Naive thymus-derived CD4-positive, alpha-beta T cell (primary cell): Measurements from ENCODE around the gene TRIM5. TPM values are rescaled to one million over a fixed set of nuclear protein-coding genes. Genes with fewer than 3 reads are reported as not detected.
A peak's percentile ranks its signal among the peaks of the same experiment; 100 is the strongest.
"Not testable (repeated sequence)": the region's sequence is repeated elsewhere in the genome, so short reads cannot be mapped to it uniquely, and the experiment has no call there.

Source experiments
- ATAC-seq: fragments of 150-1000 bp; cut with Tn5 transposase; 2 replicates; pipeline ENCODE4 v1.10.0; 2021; ENCODE audit warnings: mild to moderate bottlenecking, moderate library complexity
- CTCF ChIA-PET: fragments of 350-600 bp; sonication (Branson Sonifier 250); formaldehyde crosslinking; loops from one replicate; lab custom pipeline; 2021; ENCODE audit warnings: antibody characterized with exemption; lab: Charles Lee
- POLR2A ChIA-PET: fragments of 350-600 bp; sonication (Branson Sonifier 250); formaldehyde crosslinking; loops from one replicate; lab custom pipeline; 2021; ENCODE audit warnings: antibody characterized with exemption, inconsistent platforms; lab: Charles Lee
- DNase-seq, 9 donors: peaks; one replicate each; pipeline versions ENCODE4 v3.0.0 to v3.0.0-alpha.2; 2020 to 2022; ENCODE audit warnings: mixed read lengths in 1 of 9
- H3K27ac ChIP-seq: one replicate; pipeline ENCODE4 v1.7.0; 2013; ENCODE audit warnings: mild to moderate bottlenecking, low read depth, low read length, moderate library complexity
- H3K27me3 ChIP-seq, 2 donors: one replicate each; pipeline ENCODE4 v1.7.0; 2013; ENCODE audit warnings: low read length in 2 of 2, mild to moderate bottlenecking in 2 of 2, moderate library complexity in 2 of 2; ENCODE audit not compliant: control insufficient read depth in 2 of 2, insufficient read depth in 2 of 2
- H3K36me3 ChIP-seq, 3 experiments: 1 replicate in 2 of 3; 2 replicates in 1 of 3; pipeline ENCODE4 v1.7.0; 2013; ENCODE audit warnings: low read length in 3 of 3, mild to moderate bottlenecking in 3 of 3, moderate library complexity in 1 of 3; ENCODE audit not compliant: insufficient read depth in 3 of 3, control insufficient read depth in 2 of 3
- H3K4me1 ChIP-seq, 2 donors: one replicate each; pipeline ENCODE4 v1.7.0; 2013; ENCODE audit warnings: low read length in 2 of 2, mild to moderate bottlenecking in 2 of 2, moderate library complexity in 1 of 2; ENCODE audit not compliant: control insufficient read depth in 2 of 2, insufficient read depth in 2 of 2
- H3K4me3 ChIP-seq: 2 replicates; pipeline ENCODE4 v1.7.0; 2013; ENCODE audit warnings: mild to moderate bottlenecking, low read length
- H3K9me3 ChIP-seq, 3 experiments: 1 replicate in 2 of 3; 2 replicates in 1 of 3; pipeline ENCODE4 v1.7.0; 2013; ENCODE audit warnings: low read length in 3 of 3; ENCODE audit not compliant: control insufficient read depth in 2 of 3
- H3K27ac Mint-ChIP-seq, 9 donors: one replicate each; pipeline ENCODE4 v1.8.0; 2020 to 2022; ENCODE audit warnings: mixed read lengths in 9 of 9, mild to moderate bottlenecking in 8 of 9, moderate library complexity in 5 of 9, inconsistent platforms in 2 of 9
- H3K27me3 Mint-ChIP-seq, 5 donors: one replicate each; pipeline ENCODE4 v1.8.0; 2021 to 2022; ENCODE audit warnings: mixed read lengths in 5 of 5, mild to moderate bottlenecking in 1 of 5
- H3K36me3 Mint-ChIP-seq, 5 donors: one replicate each; pipeline ENCODE4 v1.8.0; 2020 to 2022; ENCODE audit warnings: mixed read lengths in 5 of 5, mild to moderate bottlenecking in 3 of 5, inconsistent platforms in 1 of 5
- H3K4me1 Mint-ChIP-seq, 7 donors: one replicate each; pipeline ENCODE4 v1.8.0; 2020 to 2022; ENCODE audit warnings: mixed read lengths in 7 of 7, mild to moderate bottlenecking in 3 of 7, inconsistent platforms in 1 of 7
- H3K4me3 Mint-ChIP-seq, 10 donors: one replicate each; pipeline ENCODE4 v1.8.0; 2020 to 2022; ENCODE audit warnings: mild to moderate bottlenecking in 10 of 10, mixed read lengths in 10 of 10, moderate library complexity in 6 of 10, inconsistent platforms in 2 of 10
- H3K9me3 Mint-ChIP-seq, 11 donors: one replicate each; pipeline ENCODE4 v1.8.0; 2020 to 2022; ENCODE audit warnings: mixed read lengths in 11 of 11, mild to moderate bottlenecking in 4 of 11, inconsistent platforms in 1 of 11, moderate library complexity in 1 of 11
- intact Hi-C, 2 donors: fragments of 100-400 bp; cut with micrococcal nuclease; formaldehyde crosslinking; loops; one replicate each; pipeline ENCODE4 v1.15.1; 2023
- polyA plus RNA-seq, 2 donors: library from polyadenylated mRNA; unstranded; fragments of 300-500 nt; fragmentation: Illumina TruSeq; gene quantifications; one replicate each; pipeline ENCODE4 v1.2.3, GENCODE V29; 2021
- total RNA-seq, 6 experiments: library from RNA in 5 of 6; stranded (reverse) in 5 of 6; gene quantifications; 1 replicate in 5 of 6; 2 replicates in 1 of 6; pipeline ENCODE4 v1.2.3 and lab custom pipeline; 2021 to 2026

Gene TRIM5
- total and polyA plus RNA-seq, 7 experiments from 2014 or later, result 10.3 to 36.8 (median 17.6) TPM

- peaks cover 9 to 23% of the 10 kb centered on the region in 2 donors for H3K4me1 ChIP-seq
- H3K36me3 ChIP-seq, result no peaks in the 10 kb centered on the region
- DNase-seq (no peak), ATAC-seq (no peak)
- H3K27ac ChIP-seq, result no peak overlapping the region
- ChIA-PET CTCF (no interaction called here), POLR2A (interaction anchor here (1.2 to 3.4 kb wide), 3 partner anchors 15 to 705 kb away, joined by 3 to 22 read pairs (median 14); no protein-coding TSS in a partner anchor)
- peaks cover 0 to 3% (median 0%) of the 10 kb centered on the region in 11 donors for H3K9me3 Mint-ChIP-seq
- no peak overlapping the region for H3K4me3 Mint-ChIP-seq
- H3K9me3 ChIP-seq, result no peaks in the 10 kb centered on the region
- peaks cover 28 to 67% (median 53%) of the 10 kb centered on the region in 7 donors for H3K4me1 Mint-ChIP-seq
- intact Hi-C loops, result loop anchor here (5.0 to 10.0 kb wide), 7 partner anchors 562 to 1061 kb away; partner anchors contain the start of genes ARFIP2 (in 2 of the 2), TIMM10B (in 2 of the 2), ILK (in 1 of the 2) and RRP8 (in 1 of the 2)
- H3K27me3 ChIP-seq, result no peaks in the 10 kb centered on the region
- H3K27me3 Mint-ChIP-seq, result no peaks in the 10 kb centered on the region
- peaks cover 0 to 22% (median 1%) of the 10 kb centered on the region in 5 donors for H3K36me3 Mint-ChIP-seq
- H3K27ac Mint-ChIP-seq, result peak overlapping the region in 5 of 9 donors; percentile 54 to 99 (median 78)
- H3K4me3 ChIP-seq, result no peak overlapping the region
Measured at GRCh38 chr11:5686426-5686825, 1.6 kb upstream of the TRIM5 start.

- H3K4me1 ChIP-seq, result peaks cover 9 to 21% of the 10 kb centered on the region in 2 donors
- peaks cover 0 to 16% (median 8%) of the 10 kb centered on the region in 3 experiments for H3K36me3 ChIP-seq
- intact Hi-C loops, result loop anchor here (1.0 to 10.0 kb wide), 14 partner anchors 8 to 1075 kb away; partner anchors contain the start of genes OR52N2 (in 2 of the 2), ARFIP2 (in 1 of the 2), ILK (in 1 of the 2) and OR52E5 (in 1 of the 2)
- Mint-ChIP-seq H3K27ac (peak overlapping the region; percentile 90 to 98 (median 95)), H3K27me3 (no peaks in the 10 kb centered on the region), H3K4me3 (peak overlapping the region; percentile 81 to 99 (median 94)), H3K9me3 (peaks cover 0 to 3% (median 0%) of the 10 kb centered on the region in 11 donors), H3K4me1 (peaks cover 34 to 83% (median 67%) of the 10 kb centered on the region in 7 donors), H3K36me3 (peaks cover 10 to 18% (median 14%) of the 10 kb centered on the region in 5 donors)
- ATAC-seq (no peak), DNase-seq (no peak)
- CTCF ChIA-PET, result interaction anchor here (0.8 to 2.9 kb wide), 11 partner anchors 12 to 679 kb away, joined by 3 to 14 read pairs (median 5); partner anchors contain the start of genes OR52N2 and TRIM34
- peak overlapping the region; percentile 76 for H3K27ac ChIP-seq
- no peaks in the 10 kb centered on the region for H3K27me3 ChIP-seq
- H3K9me3 ChIP-seq, result no peaks in the 10 kb centered on the region
- POLR2A ChIA-PET, result interaction anchor here (0.7 to 3.4 kb wide), 6 partner anchors 9 to 46 kb away, joined by 3 to 22 read pairs (median 4); no protein-coding TSS in a partner anchor
- peak overlapping the region; percentile 90 for H3K4me3 ChIP-seq
Measured at GRCh38 chr11:5684036-5684645, 733 bp downstream of the TRIM5 start.

GRCh38 chr11:5683620-5684019 lies 1.3 kb downstream of the TRIM5 start:
- POLR2A ChIA-PET, result interaction anchor here (0.7 to 3.4 kb wide), 4 partner anchors 15 to 58 kb away, joined by 3 to 22 read pairs (median 9); no protein-coding TSS in a partner anchor
- peak overlapping the region; percentile 76 for H3K27ac ChIP-seq

GRCh38 chr11:5682890-5683441 lies 1.9 kb downstream of the TRIM5 start:
- POLR2A ChIA-PET, result interaction anchor here (0.7 kb wide), 2 partner anchors 9 to 58 kb away, joined by 3 to 4 read pairs; no protein-coding TSS in a partner anchor
- peak overlapping the region in 9 of 10 donors; percentile 81 to 99 (median 94) for H3K4me3 Mint-ChIP-seq
- peaks cover 32 to 78% (median 68%) of the 10 kb centered on the region in 7 donors for H3K4me1 Mint-ChIP-seq
- H3K36me3 Mint-ChIP-seq, result peaks cover 17 to 29% (median 26%) of the 10 kb centered on the region in 5 donors
- H3K27me3 Mint-ChIP-seq, H3K9me3 Mint-ChIP-seq, H3K9me3 ChIP-seq, DNase-seq, H3K4me3 ChIP-seq, H3K27me3 ChIP-seq, ATAC-seq, H3K27ac ChIP-seq: not testable (repeated sequence)
- peak overlapping the region in 4 of 9 donors; percentile 93 to 96 (median 95) for H3K27ac Mint-ChIP-seq
- CTCF ChIA-PET, result interaction anchor here (0.7 to 2.9 kb wide), 2 partner anchors 19 to 28 kb away, joined by 4 to 14 read pairs; no protein-coding TSS in a partner anchor
- intact Hi-C loops, result loop anchor here (5.0 to 10.0 kb wide), 6 partner anchors 209 to 1062 kb away; partner anchors contain the start of genes ARFIP2 (in 1 of the 2), ILK (in 1 of the 2), OR52E5 (in 1 of the 2) and RRP8 (in 1 of the 2)
- Histone ChIP-seq H3K36me3 (peaks cover 0 to 28% (median 8%) of the 10 kb centered on the region in 3 experiments), H3K4me1 (peaks cover 4 to 11% of the 10 kb centered on the region in 2 donors)

More at GRCh38 chr11:5683620-5684019, 1.3 kb downstream of the TRIM5 start:
- H3K27me3 Mint-ChIP-seq, H3K9me3 ChIP-seq, ATAC-seq, H3K27me3 ChIP-seq, H3K9me3 Mint-ChIP-seq: not testable (repeated sequence)
- Mint-ChIP-seq H3K27ac (peak overlapping the region; percentile 90 to 98 (median 95)), H3K4me3 (peak overlapping the region; percentile 81 to 99 (median 94)), H3K36me3 (peaks cover 15 to 23% (median 19%) of the 10 kb centered on the region in 5 donors), H3K4me1 (peaks cover 34 to 83% (median 68%) of the 10 kb centered on the region in 7 donors)
- peak overlapping the region; percentile 90 for H3K4me3 ChIP-seq
- DNase-seq, result peak in 4 of 9 donors; percentile 19 to 32 (median 27)
- peaks cover 4 to 16% of the 10 kb centered on the region in 2 donors for H3K4me1 ChIP-seq
- H3K36me3 ChIP-seq, result peaks cover 0 to 21% (median 8%) of the 10 kb centered on the region in 3 experiments
- intact Hi-C loops, result loop anchor here (1.0 to 10.0 kb wide), 14 partner anchors 9 to 1075 kb away; partner anchors contain the start of genes OR52N2 (in 2 of the 2), ARFIP2 (in 1 of the 2), ILK (in 1 of the 2) and OR52E5 (in 1 of the 2)
- CTCF ChIA-PET, result interaction anchor here (0.7 to 2.9 kb wide), 4 partner anchors 18 to 680 kb away, joined by 3 to 14 read pairs (median 5); no protein-coding TSS in a partner anchor

GRCh38 chr11:5679811-5680210 lies 5.1 kb downstream of the TRIM5 start:
- ChIA-PET POLR2A (no interaction called here), CTCF (no interaction called here)
- H3K36me3 ChIP-seq, result peaks cover 0 to 34% (median 8%) of the 10 kb centered on the region in 3 experiments
- H3K9me3 Mint-ChIP-seq, result peaks cover 0 to 3% (median 0%) of the 10 kb centered on the region in 11 donors
- no peak overlapping the region for H3K4me3 ChIP-seq
- DNase-seq (no peak), ATAC-seq (no peak)
- H3K4me1 ChIP-seq, result peaks cover 0 to 7% of the 10 kb centered on the region in 2 donors
- no peak overlapping the region for H3K27ac ChIP-seq
- H3K9me3 ChIP-seq, result no peaks in the 10 kb centered on the region
- no peak overlapping the region for H3K4me3 Mint-ChIP-seq
- peaks cover 30 to 58% (median 55%) of the 10 kb centered on the region in 7 donors for H3K4me1 Mint-ChIP-seq
- H3K36me3 Mint-ChIP-seq, result peaks cover 17 to 43% (median 35%) of the 10 kb centered on the region in 5 donors
- no peaks in the 10 kb centered on the region for H3K27me3 ChIP-seq
- H3K27ac Mint-ChIP-seq, result peak overlapping the region in 3 of 9 donors; percentile 12 to 79 (median 44)
- no peaks in the 10 kb centered on the region for H3K27me3 Mint-ChIP-seq
- intact Hi-C loops, result loop anchor here (5.0 to 10.0 kb wide), 6 partner anchors 212 to 1065 kb away; partner anchors contain the start of genes ARFIP2 (in 1 of the 2), ILK (in 1 of the 2), OR52E5 (in 1 of the 2) and RRP8 (in 1 of the 2)
